Neural progenitor cell (in vitro differentiated cells): ENCODE results near the gene TBATA. TPM values are rescaled to one million over a fixed set of nuclear protein-coding genes. Genes with fewer than 3 reads are reported as not detected.
A peak's percentile ranks its signal among the peaks of the same experiment; 100 is the strongest.

Experiments
- DNase-seq: peaks from one replicate; pipeline ENCODE4 v3.0.0-alpha.2; 2016; ENCODE audit warnings: low spot score
- H2AFZ ChIP-seq: fragments of 200-600 bp; sonication (generic); replicated peaks from 2 replicates; pipeline ENCODE4 v1.6.1; 2016; ENCODE audit warnings: antibody characterized with exemption
- H3F3A ChIP-seq: fragments of 200-600 bp; sonication (generic); 2 replicates; pipeline ENCODE4 v1.6.1; 2016; ENCODE audit warnings: antibody characterized with exemption, low read depth
- H3K27ac ChIP-seq: fragments of 200-600 bp; sonication (generic); 2 replicates; pipeline ENCODE4 v1.5.1; 2016; ENCODE audit warnings: mild to moderate bottlenecking
- H3K27me3 ChIP-seq: fragments of 200-600 bp; sonication (generic); 2 replicates; pipeline ENCODE4 v1.6.1; 2016; ENCODE audit warnings: mild to moderate bottlenecking, moderate library complexity
- H3K36me3 ChIP-seq: fragments of 200-600 bp; sonication (generic); 2 replicates; pipeline ENCODE4 v1.5.1; 2016
- H3K4me1 ChIP-seq: fragments of 200-600 bp; sonication (generic); 2 replicates; pipeline ENCODE4 v1.6.1; 2016; ENCODE audit warnings: mixed run types
- H3K4me2 ChIP-seq: fragments of 200-600 bp; sonication (generic); 2 replicates; pipeline ENCODE4 v1.6.1; 2016
- H3K4me3 ChIP-seq: fragments of 200-600 bp; sonication (generic); 2 replicates; pipeline ENCODE4 v1.5.1; 2016
- H3K79me2 ChIP-seq: fragments of 200-600 bp; sonication (generic); 2 replicates; pipeline ENCODE4 v1.6.1; 2016; ENCODE audit warnings: low read depth
- H3K9ac ChIP-seq: fragments of 200-600 bp; sonication (generic); 2 replicates; pipeline ENCODE4 v1.6.1; 2016
- H3K9me3 ChIP-seq: fragments of 200-600 bp; sonication (generic); 2 replicates; pipeline ENCODE4 v1.5.1; 2016; ENCODE audit warnings: low read depth
- H4K20me1 ChIP-seq: fragments of 200-600 bp; sonication (generic); 2 replicates; pipeline ENCODE4 v1.6.1; 2016; ENCODE audit warnings: low read depth
- H3K27ac Mint-ChIP-seq: 3 replicates; pipeline ENCODE4 v1.8.0; 2021; ENCODE audit warnings: mixed read lengths
- H3K27me3 Mint-ChIP-seq: 2 replicates; pipeline ENCODE4 v1.8.0; 2022; ENCODE audit warnings: low read depth, mild to moderate bottlenecking, inconsistent platforms, moderate library complexity, mixed read lengths; ENCODE audit not compliant: insufficient read depth
- H3K36me3 Mint-ChIP-seq: 3 replicates; pipeline ENCODE4 v1.8.0; 2021; ENCODE audit warnings: mixed read lengths
- H3K4me1 Mint-ChIP-seq: 3 replicates; pipeline ENCODE4 v1.8.0; 2021; ENCODE audit warnings: mixed read lengths
- H3K4me3 Mint-ChIP-seq: 3 replicates; pipeline ENCODE4 v1.8.0; 2021; ENCODE audit warnings: mild to moderate bottlenecking, moderate library complexity, mixed read lengths
- H3K9me3 Mint-ChIP-seq: 3 replicates; pipeline ENCODE4 v1.8.0; 2020; ENCODE audit warnings: mixed read lengths
- CTCF ChIP-seq: fragments of 200-600 bp; sonication (generic); IDR thresholded peaks from 2 replicates; pipeline ENCODE4 v1.5.1; 2017; ENCODE audit warnings: antibody characterized with exemption, mild to moderate bottlenecking
- EZH2 ChIP-seq: fragments of 200-600 bp; sonication (generic); IDR thresholded peaks from 2 replicates; pipeline ENCODE4 v1.6.1; 2017; ENCODE audit warnings: antibody characterized with exemption, mild to moderate bottlenecking, moderate library complexity
- EZH2phosphoT487 ChIP-seq: fragments of 200-600 bp; sonication (generic); IDR thresholded peaks from 2 replicates; pipeline ENCODE4 v1.6.1; 2017; ENCODE audit warnings: antibody characterized with exemption
- total RNA-seq: library from RNA; depleted of rRNA; stranded (reverse); fragments of >200 nt; gene quantifications from 2 replicates; pipeline ENCODE4 v1.2.3, GENCODE V29; 2015; ENCODE audit warnings: low replicate concordance

The TBATA gene
- total RNA-seq, 1 donor from 2014 or later = not detected

- Histone ChIP-seq H3K27me3 (no peaks in the 10 kb centered on the region), H3K4me3 (no peak overlapping the region), H3K4me2 (no peak overlapping the region), H3K9me3 (no peaks in the 10 kb centered on the region), H3K27ac (no peak overlapping the region), H3K79me2 (no peaks in the 10 kb centered on the region), H2AFZ (peak overlapping the region; percentile 59), H3K9ac (no peak overlapping the region), H3K4me1 (peaks cover 6% of the 10 kb centered on the region), H3K36me3 (no peaks in the 10 kb centered on the region), H4K20me1 (no peaks in the 10 kb centered on the region), H3F3A (no peaks in the 10 kb centered on the region)
- peaks cover 33% of the 10 kb centered on the region for H3K4me1 Mint-ChIP-seq
- H3K4me3 Mint-ChIP-seq = no peak overlapping the region
- no peak for DNase-seq
- H3K27ac Mint-ChIP-seq = peak overlapping the region; percentile 69
- peaks cover 15% of the 10 kb centered on the region for H3K9me3 Mint-ChIP-seq
- TF ChIP-seq CTCF = no peak
- no peak for TF ChIP-seq EZH2
- no peak for TF ChIP-seq EZH2phosphoT487
- H3K36me3 Mint-ChIP-seq = peaks cover under 1% of the 10 kb centered on the region
- peaks cover 9% of the 10 kb centered on the region for H3K27me3 Mint-ChIP-seq
Measured at GRCh38 chr10:70761727-70762350, 23.3 kb downstream of the TBATA start.

GRCh38 chr10:70761031-70761601, 24.1 kb downstream of the TBATA start:
- DNase-seq = peak; percentile 45
- no peaks in the 10 kb centered on the region for H3K36me3 ChIP-seq
- no peaks in the 10 kb centered on the region for H3K9me3 ChIP-seq
- H3K4me3 ChIP-seq = no peak overlapping the region
- peaks cover 11% of the 10 kb centered on the region for H3K9me3 Mint-ChIP-seq
- peaks cover 10% of the 10 kb centered on the region for H3K27me3 Mint-ChIP-seq
- TF ChIP-seq CTCF = peak; percentile 22
- no peak for TF ChIP-seq EZH2phosphoT487
- H3K27me3 ChIP-seq = no peaks in the 10 kb centered on the region
- H3K4me1 Mint-ChIP-seq = peaks cover 33% of the 10 kb centered on the region
- H3K4me1 ChIP-seq = peaks cover 6% of the 10 kb centered on the region
- H2AFZ ChIP-seq = peak overlapping the region; percentile 59
- no peak overlapping the region for H3K4me3 Mint-ChIP-seq
- H3K27ac Mint-ChIP-seq = peak overlapping the region; percentile 69
- no peak overlapping the region for H3K4me2 ChIP-seq
- no peaks in the 10 kb centered on the region for H3K79me2 ChIP-seq
- no peaks in the 10 kb centered on the region for H3K36me3 Mint-ChIP-seq
- H3K27ac ChIP-seq = no peak overlapping the region
- no peaks in the 10 kb centered on the region for H4K20me1 ChIP-seq
- no peak overlapping the region for H3K9ac ChIP-seq
- H3F3A ChIP-seq = no peaks in the 10 kb centered on the region

GRCh38 chr10:70760271-70760787, 24.8 kb downstream of the TBATA start:
- no peaks in the 10 kb centered on the region for H3K27me3 ChIP-seq
- H3K4me1 Mint-ChIP-seq = peaks cover 33% of the 10 kb centered on the region
- H3K36me3 Mint-ChIP-seq = no peaks in the 10 kb centered on the region
- H3K27ac ChIP-seq = no peak overlapping the region
- DNase-seq = no peak
- peaks cover 6% of the 10 kb centered on the region for H3K4me1 ChIP-seq
- H3K4me3 ChIP-seq = no peak overlapping the region
- H3K27ac Mint-ChIP-seq = no peak overlapping the region
- no peaks in the 10 kb centered on the region for H3F3A ChIP-seq
- H4K20me1 ChIP-seq = no peaks in the 10 kb centered on the region
- H3K4me2 ChIP-seq = no peak overlapping the region
- TF ChIP-seq CTCF = no peak
- TF ChIP-seq EZH2 = no peak
- TF ChIP-seq EZH2phosphoT487 = no peak
- H2AFZ ChIP-seq = no peak overlapping the region
- H3K79me2 ChIP-seq = no peaks in the 10 kb centered on the region
- no peaks in the 10 kb centered on the region for H3K9me3 ChIP-seq
- peaks cover 10% of the 10 kb centered on the region for H3K27me3 Mint-ChIP-seq
- H3K36me3 ChIP-seq = no peaks in the 10 kb centered on the region
- peaks cover 3% of the 10 kb centered on the region for H3K9me3 Mint-ChIP-seq
- H3K9ac ChIP-seq = no peak overlapping the region
- H3K4me3 Mint-ChIP-seq = no peak overlapping the region
